Karpas-422 (cell line): ENCODE data around the gene PTPRM. TPM values are rescaled to one million over a fixed set of nuclear protein-coding genes. Genes with fewer than 3 reads are reported as not detected.

Experiments used
- DNase-seq: peaks from one replicate; pipeline ENCODE4 v3.0.0-alpha.2; 2015
- H2AFZ ChIP-seq: fragments of 200-600 bp; sonication (generic); 2 replicates; pipeline ENCODE4 v1.6.1; 2014; ENCODE audit warnings: antibody characterized with exemption, low read length, mixed read lengths
- H3K27ac ChIP-seq: fragments of 200-600 bp; sonication (generic); 2 replicates; pipeline ENCODE4 v1.5.1; 2014; ENCODE audit warnings: mild to moderate bottlenecking, low read length, moderate library complexity
- H3K27me3 ChIP-seq: fragments of 200-600 bp; sonication (generic); 2 replicates; pipeline ENCODE4 v1.6.1; 2014; ENCODE audit warnings: low read length, mixed read lengths
- H3K36me3 ChIP-seq: fragments of 200-600 bp; sonication (generic); 2 replicates; pipeline ENCODE4 v1.6.1; 2014; ENCODE audit warnings: low read length, mixed read lengths; ENCODE audit not compliant: insufficient read depth
- H3K4me1 ChIP-seq: fragments of 200-600 bp; sonication (generic); 2 replicates; pipeline ENCODE4 v1.6.1; 2014; ENCODE audit warnings: mild to moderate bottlenecking, low read length, mixed read lengths
- H3K4me2 ChIP-seq: fragments of 200-600 bp; sonication (generic); 2 replicates; pipeline ENCODE4 v1.6.1; 2014; ENCODE audit warnings: low read length, low read depth, mild to moderate bottlenecking; ENCODE audit not compliant: poor library complexity, severe bottlenecking
- H3K4me3 ChIP-seq: fragments of 200-600 bp; sonication (generic); 2 replicates; pipeline ENCODE4 v1.5.1; 2014; ENCODE audit warnings: mild to moderate bottlenecking, antibody characterized with exemption, low read length, mixed read lengths
- H3K79me2 ChIP-seq: fragments of 200-600 bp; sonication (generic); 2 replicates; pipeline ENCODE4 v1.6.1; 2014; ENCODE audit warnings: mild to moderate bottlenecking, low read length, mixed read lengths
- H3K9ac ChIP-seq: fragments of 200-600 bp; sonication (generic); 2 replicates; pipeline ENCODE4 v1.6.0; 2014; ENCODE audit warnings: low read length
- H3K9me2 ChIP-seq: fragments of 200-600 bp; sonication (generic), shearing (Covaris generic); replicated peaks from 2 replicates; pipeline ENCODE4 v1.6.0; 2014; ENCODE audit warnings: mild to moderate bottlenecking, low read length, moderate library complexity; ENCODE audit not compliant: insufficient read depth
- H3K9me3 ChIP-seq: fragments of 300-700, 200-600 bp; sonication (generic); 2 replicates; pipeline ENCODE4 v1.6.1; 2014; ENCODE audit warnings: low read length, mixed read lengths
- H4K20me1 ChIP-seq: fragments of 200-600 bp; sonication (generic); 2 replicates; pipeline ENCODE4 v1.6.1; 2014; ENCODE audit warnings: mild to moderate bottlenecking, antibody characterized with exemption, low read length, low read depth; ENCODE audit not compliant: insufficient read depth
- total RNA-seq: library from RNA; depleted of rRNA; stranded (reverse); fragments of >200 nt; shearing (Covaris generic); gene quantifications from 2 replicates; pipeline ENCODE4 v1.2.3, GENCODE V29; 2014; ENCODE audit warnings: low replicate concordance

The PTPRM gene
- total RNA-seq, 1 experiment from 2014 or later, result not detected

GRCh38 chr18:8139127-8139527 lies 572.0 kb downstream of the PTPRM start:
- Histone ChIP-seq H3K4me2 (no peak overlapping the region), H3K27ac (no peak overlapping the region), H3K36me3 (no peaks in the 10 kb centered on the region), H4K20me1 (no peaks in the 10 kb centered on the region), H3K27me3 (no peaks in the 10 kb centered on the region), H3K4me3 (no peak overlapping the region), H3K9me2 (no peaks in the 10 kb centered on the region), H3K79me2 (no peaks in the 10 kb centered on the region), H2AFZ (no peak overlapping the region), H3K9me3 (no peaks in the 10 kb centered on the region), H3K9ac (no peak overlapping the region), H3K4me1 (no peaks in the 10 kb centered on the region)
- no peak for DNase-seq

GRCh38 chr18:8139891-8140406 lies 572.8 kb downstream of the PTPRM start:
- no peaks in the 10 kb centered on the region for H3K36me3 ChIP-seq
- H3K79me2 ChIP-seq, result no peaks in the 10 kb centered on the region
- no peak overlapping the region for H3K27ac ChIP-seq
- no peak overlapping the region for H3K4me3 ChIP-seq
- H3K4me2 ChIP-seq, result no peak overlapping the region
- H3K9ac ChIP-seq, result no peak overlapping the region
- H3K9me3 ChIP-seq, result no peaks in the 10 kb centered on the region
- H3K27me3 ChIP-seq, result no peaks in the 10 kb centered on the region
- no peaks in the 10 kb centered on the region for H4K20me1 ChIP-seq
- no peaks in the 10 kb centered on the region for H3K4me1 ChIP-seq
- no peaks in the 10 kb centered on the region for H3K9me2 ChIP-seq
- no peak for DNase-seq
- no peak overlapping the region for H2AFZ ChIP-seq

GRCh38 chr18:8140841-8141501 lies 573.9 kb downstream of the PTPRM start:
- H3K4me2 ChIP-seq, result no peak overlapping the region
- H3K4me1 ChIP-seq, result no peaks in the 10 kb centered on the region
- H3K36me3 ChIP-seq, result no peaks in the 10 kb centered on the region
- no peak overlapping the region for H3K27ac ChIP-seq
- no peak overlapping the region for H2AFZ ChIP-seq
- no peaks in the 10 kb centered on the region for H3K9me3 ChIP-seq
- H3K9me2 ChIP-seq, result no peaks in the 10 kb centered on the region
- no peak overlapping the region for H3K4me3 ChIP-seq
- H3K27me3 ChIP-seq, result no peaks in the 10 kb centered on the region
- H4K20me1 ChIP-seq, result no peaks in the 10 kb centered on the region
- H3K79me2 ChIP-seq, result no peaks in the 10 kb centered on the region
- DNase-seq, result no peak
- H3K9ac ChIP-seq, result no peak overlapping the region

- Histone ChIP-seq H3K4me2 (no peak overlapping the region), H3K79me2 (no peaks in the 10 kb centered on the region), H3K9me2 (no peaks in the 10 kb centered on the region), H3K27me3 (no peaks in the 10 kb centered on the region), H3K9ac (no peak overlapping the region), H3K4me1 (no peaks in the 10 kb centered on the region), H2AFZ (no peak overlapping the region), H3K4me3 (no peak overlapping the region), H3K27ac (no peak overlapping the region), H3K36me3 (no peaks in the 10 kb centered on the region), H3K9me3 (no peaks in the 10 kb centered on the region), H4K20me1 (no peaks in the 10 kb centered on the region)
- DNase-seq, result no peak
These were observed 575.1 kb downstream of the PTPRM start for GRCh38 chr18:8142131-8142711.

GRCh38 chr18:8142932-8143331 lies 575.8 kb downstream of the PTPRM start:
- H3K27me3 ChIP-seq, result no peaks in the 10 kb centered on the region
- H3K4me3 ChIP-seq, result no peak overlapping the region
- no peaks in the 10 kb centered on the region for H3K9me2 ChIP-seq
- H3K9ac ChIP-seq, result no peak overlapping the region
- H3K4me2 ChIP-seq, result no peak overlapping the region
- H3K36me3 ChIP-seq, result no peaks in the 10 kb centered on the region
- no peaks in the 10 kb centered on the region for H3K79me2 ChIP-seq
- H2AFZ ChIP-seq, result no peak overlapping the region
- no peak overlapping the region for H3K27ac ChIP-seq
- no peaks in the 10 kb centered on the region for H3K4me1 ChIP-seq
- no peak for DNase-seq
- H3K9me3 ChIP-seq, result no peaks in the 10 kb centered on the region
- no peaks in the 10 kb centered on the region for H4K20me1 ChIP-seq

- Histone ChIP-seq H3K27me3 (no peaks in the 10 kb centered on the region), H4K20me1 (no peaks in the 10 kb centered on the region), H3K4me2 (no peak overlapping the region), H3K9ac (no peak overlapping the region), H3K4me3 (no peak overlapping the region), H3K27ac (no peak overlapping the region), H3K4me1 (no peaks in the 10 kb centered on the region), H3K36me3 (no peaks in the 10 kb centered on the region), H3K9me3 (no peaks in the 10 kb centered on the region), H3K79me2 (no peaks in the 10 kb centered on the region), H3K9me2 (no peaks in the 10 kb centered on the region), H2AFZ (no peak overlapping the region)
- no peak for DNase-seq
These were observed 584.1 kb downstream of the PTPRM start for GRCh38 chr18:8151181-8151580.

- Histone ChIP-seq H3K4me2 (no peak overlapping the region), H3K4me1 (no peaks in the 10 kb centered on the region), H3K9me2 (no peaks in the 10 kb centered on the region), H3K9ac (no peak overlapping the region), H4K20me1 (no peaks in the 10 kb centered on the region), H3K9me3 (no peaks in the 10 kb centered on the region), H3K27ac (no peak overlapping the region), H2AFZ (no peak overlapping the region), H3K79me2 (no peaks in the 10 kb centered on the region), H3K27me3 (no peaks in the 10 kb centered on the region), H3K4me3 (no peak overlapping the region), H3K36me3 (no peaks in the 10 kb centered on the region)
- DNase-seq, result no peak
These were observed 586.9 kb downstream of the PTPRM start for GRCh38 chr18:8153887-8154583.

- no peak overlapping the region for H3K27ac ChIP-seq
These were observed 595.7 kb downstream of the PTPRM start for GRCh38 chr18:8162802-8163201.

More at GRCh38 chr18:8162802-8163201, 595.7 kb downstream of the PTPRM start:
- no peaks in the 10 kb centered on the region for H3K9me3 ChIP-seq
- no peaks in the 10 kb centered on the region for H4K20me1 ChIP-seq
- H3K9ac ChIP-seq, result no peak overlapping the region
- H3K4me3 ChIP-seq, result no peak overlapping the region
- no peaks in the 10 kb centered on the region for H3K4me1 ChIP-seq
- H3K79me2 ChIP-seq, result no peaks in the 10 kb centered on the region
- H3K4me2 ChIP-seq, result no peak overlapping the region
- no peak for DNase-seq
- no peaks in the 10 kb centered on the region for H3K27me3 ChIP-seq
- no peak overlapping the region for H2AFZ ChIP-seq
- H3K36me3 ChIP-seq, result no peaks in the 10 kb centered on the region
- H3K9me2 ChIP-seq, result no peaks in the 10 kb centered on the region
